B cell (primary cell): ENCODE measurements around the gene SCAMP1.

Experiments
- CTCF ChIP-seq: fragments of 200-600 bp; IDR thresholded peaks from one replicate; pipeline ENCODE4 v1.8.0; 2022; ENCODE audit warnings: antibody characterized with exemption, mild to moderate bottlenecking
- EZH2 ChIP-seq: IDR thresholded peaks from 2 replicates; pipeline ENCODE4 v1.6.1; 2012; ENCODE audit warnings: borderline replicate concordance, low read depth, mild to moderate bottlenecking, moderate library complexity, low read length; ENCODE audit not compliant: insufficient read depth, poor library complexity, severe bottlenecking

DNA sequence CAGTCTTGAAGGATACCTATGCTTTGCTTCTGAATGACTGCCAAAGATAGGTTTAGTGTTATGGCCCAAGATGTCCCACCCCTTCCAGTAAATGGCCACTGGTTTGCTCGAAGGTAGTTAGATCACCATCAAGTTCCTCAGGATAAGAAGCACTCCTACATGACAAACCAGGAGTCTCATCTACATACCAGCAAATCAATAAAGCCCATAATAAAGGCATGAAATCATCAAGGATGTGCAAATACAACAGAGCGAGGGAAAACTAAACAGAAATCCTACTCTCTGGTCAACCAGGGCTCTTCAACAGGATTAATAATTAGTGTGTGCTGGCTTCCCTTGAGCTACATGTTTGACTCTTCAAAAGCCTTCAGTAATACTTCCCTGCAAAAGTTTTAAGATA is 147.1 kb downstream of the SCAMP1 start:
- no peak for TF ChIP-seq CTCF
- TF ChIP-seq EZH2 = no peak
